Lung (tissue), 12 donors: ENCODE results near the gene KLF16. TPM values are rescaled to one million over a fixed set of nuclear protein-coding genes. Genes with fewer than 3 reads are reported as not detected.

Experiments
- ATAC-seq: fragments of 200-7000 bp; cut with Tn5 transposase; one replicate; pipeline ENCODE4 v1.9.1; 2020; ENCODE audit warnings: moderate number of reproducible peaks; ENCODE audit not compliant: insufficient read depth, low FRiP score
- DNase-seq, 3 donors: peaks; one replicate each; pipeline ENCODE4 v3.0.0-alpha.2; 2013 to 2017
- H3K27ac ChIP-seq, 2 donors: one replicate each; pipeline ENCODE4 v1.5.1; 2013; ENCODE audit warnings: mild to moderate bottlenecking in 2 of 2, moderate library complexity in 2 of 2, control low read depth in 1 of 2, inconsistent platforms in 1 of 2, low read depth in 1 of 2, low read length in 1 of 2
- H3K27me3 ChIP-seq, 3 donors: one replicate each; pipeline ENCODE4 v1.5.1; 2013; ENCODE audit warnings: low read length in 2 of 3; ENCODE audit not compliant: control insufficient read depth in 3 of 3, insufficient read depth in 3 of 3
- H3K36me3 ChIP-seq, 4 donors: one replicate each; pipeline ENCODE4 v1.5.1; 2013; ENCODE audit warnings: low read length in 4 of 4, mild to moderate bottlenecking in 1 of 4, moderate library complexity in 1 of 4; ENCODE audit not compliant: control insufficient read depth in 4 of 4, insufficient read depth in 4 of 4
- H3K4me1 ChIP-seq, 5 donors: one replicate each; pipeline ENCODE4 v1.5.1; 2013; ENCODE audit warnings: low read length in 5 of 5, mild to moderate bottlenecking in 2 of 5, moderate library complexity in 1 of 5; ENCODE audit not compliant: control insufficient read depth in 5 of 5, insufficient read depth in 5 of 5
- H3K4me3 ChIP-seq: one replicate; pipeline ENCODE4 v1.5.1; 2013; ENCODE audit warnings: mild to moderate bottlenecking, control low read depth, moderate library complexity
- H3K9ac ChIP-seq, 2 donors: one replicate each; pipeline ENCODE4 v1.5.1; 2013; ENCODE audit warnings: low read length in 2 of 2, control low read depth in 1 of 2; ENCODE audit not compliant: insufficient read depth in 1 of 2
- H3K9me3 ChIP-seq, 4 donors: one replicate each; pipeline ENCODE4 v1.5.1; 2013; ENCODE audit warnings: low read length in 3 of 4, mild to moderate bottlenecking in 1 of 4, moderate library complexity in 1 of 4; ENCODE audit not compliant: control insufficient read depth in 4 of 4, insufficient read depth in 3 of 4
- WGBS, 2 donors: extraction: QIAGEN DNeasy Blood & Tissue Kit; methylation state at CpG; one replicate each; pipeline ENCODE4 v1.1.7; 2013; 5-methylcytosine and 5-hydroxymethylcytosine counted together
- polyA plus RNA-seq, 2 donors: library from polyadenylated mRNA; stranded (reverse); fragments of 200-250 nt; gene quantifications; one replicate each; pipeline ENCODE4 v1.2.1, GENCODE V29; 2013
- total RNA-seq, 2 donors: library from RNA; depleted of rRNA in 1 of 2; stranded (reverse); fragments of >200 nt in 1 of 2; gene quantifications; one replicate each; pipeline ENCODE4 v1.2.1, GENCODE V29; 2014 to 2021
- TF ChIP-seq, protein P1 (sequence below): IDR thresholded peaks from 2 replicates; pipeline ENCODE4 v1.5.1; 2012; ENCODE audit warnings: mild to moderate bottlenecking; ENCODE audit errors: control extremely low read depth, extremely low read depth
- donor health status: control.
- donor health status: control.
- donor health status: Bipolar disorder and iron deficiency.
- donor health status: healthy.
- donor health status: DM: yes; HTN: yes; CAD: no.

The KLF16 gene
- total and polyA plus RNA-seq, 4 donors = 3.3 to 25.6 (median 15.8) TPM

DNA sequence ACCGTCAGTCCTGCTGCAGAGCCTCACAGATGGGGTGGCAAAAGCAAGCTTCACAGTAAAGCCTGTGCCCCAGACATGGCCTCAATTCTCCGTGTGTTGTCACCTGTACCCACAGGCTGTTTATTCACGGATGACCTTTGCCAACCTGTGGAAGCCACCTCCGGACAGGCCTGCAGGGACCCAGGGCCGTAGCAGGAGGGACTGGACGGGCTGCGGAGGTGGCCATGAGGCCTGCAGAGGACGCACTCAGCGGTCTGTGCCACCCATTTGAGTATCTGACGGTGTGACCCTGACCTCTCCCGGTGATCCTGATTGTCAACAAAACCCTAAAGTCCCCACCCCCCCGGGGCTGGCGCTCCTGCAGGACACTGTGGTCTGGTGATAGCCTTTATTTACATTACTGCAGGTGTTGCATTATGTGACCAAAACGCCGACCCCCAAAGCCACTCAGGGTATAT, 7.8 kb upstream of the KLF16 start:
- no peaks in the 10 kb centered on the region for H3K9me3 ChIP-seq
- ATAC-seq (no peak), DNase-seq (peak in 1 of 3 donors; percentile 10)
- no peak overlapping the region for H3K4me3 ChIP-seq
- H3K27me3 ChIP-seq = no peaks in the 10 kb centered on the region
- H3K36me3 ChIP-seq = peaks cover 0 to 19% (median 0%) of the 10 kb centered on the region in 4 donors
- no peak overlapping the region for H3K9ac ChIP-seq
- 78 to 82% methylated on average over 15 of the region's 15 CpGs for WGBS, 2 donors
- TF ChIP-seq, protein P1, sequence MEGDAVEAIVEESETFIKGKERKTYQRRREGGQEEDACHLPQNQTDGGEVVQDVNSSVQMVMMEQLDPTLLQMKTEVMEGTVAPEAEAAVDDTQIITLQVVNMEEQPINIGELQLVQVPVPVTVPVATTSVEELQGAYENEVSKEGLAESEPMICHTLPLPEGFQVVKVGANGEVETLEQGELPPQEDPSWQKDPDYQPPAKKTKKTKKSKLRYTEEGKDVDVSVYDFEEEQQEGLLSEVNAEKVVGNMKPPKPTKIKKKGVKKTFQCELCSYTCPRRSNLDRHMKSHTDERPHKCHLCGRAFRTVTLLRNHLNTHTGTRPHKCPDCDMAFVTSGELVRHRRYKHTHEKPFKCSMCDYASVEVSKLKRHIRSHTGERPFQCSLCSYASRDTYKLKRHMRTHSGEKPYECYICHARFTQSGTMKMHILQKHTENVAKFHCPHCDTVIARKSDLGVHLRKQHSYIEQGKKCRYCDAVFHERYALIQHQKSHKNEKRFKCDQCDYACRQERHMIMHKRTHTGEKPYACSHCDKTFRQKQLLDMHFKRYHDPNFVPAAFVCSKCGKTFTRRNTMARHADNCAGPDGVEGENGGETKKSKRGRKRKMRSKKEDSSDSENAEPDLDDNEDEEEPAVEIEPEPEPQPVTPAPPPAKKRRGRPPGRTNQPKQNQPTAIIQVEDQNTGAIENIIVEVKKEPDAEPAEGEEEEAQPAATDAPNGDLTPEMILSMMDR = no peak
- peaks cover 3 to 27% (median 12%) of the 10 kb centered on the region in 5 donors for H3K4me1 ChIP-seq
- no peak overlapping the region for H3K27ac ChIP-seq

DNA sequence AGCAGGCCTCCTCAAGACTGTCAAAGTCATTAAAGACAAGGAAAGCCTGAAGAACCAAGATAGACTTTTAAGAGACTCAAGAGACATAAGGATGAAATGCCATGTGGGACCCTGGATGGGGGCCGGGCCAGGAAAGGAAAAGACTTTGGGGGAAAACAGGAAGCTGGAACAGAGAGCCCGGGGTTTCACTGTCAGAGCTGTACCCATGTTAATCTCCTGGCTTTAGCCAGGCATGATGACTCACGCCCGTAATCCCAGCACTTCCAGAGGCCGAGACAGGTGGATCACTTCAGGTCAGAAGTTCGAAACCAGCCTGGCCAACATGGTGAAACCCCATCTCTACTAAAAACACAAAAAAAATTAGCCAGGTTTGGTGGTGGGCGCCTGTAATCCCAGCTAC, 5.6 kb upstream of the KLF16 start:
- Histone ChIP-seq H3K4me3 (no peak overlapping the region), H3K4me1 (peaks cover under 1 to 18% (median 12%) of the 10 kb centered on the region in 5 donors), H3K9me3 (no peaks in the 10 kb centered on the region), H3K36me3 (peaks cover 0 to 19% (median 0%) of the 10 kb centered on the region in 4 donors), H3K27ac (no peak overlapping the region), H3K27me3 (no peaks in the 10 kb centered on the region), H3K9ac (no peak overlapping the region)
- ATAC-seq = no peak
- TF ChIP-seq, protein P1 = no peak
- no peak for DNase-seq
- WGBS, 2 donors = 81 to 83% methylated on average over 7 of the region's 7 CpGs

- H3K27ac ChIP-seq = no peak overlapping the region
- no peak overlapping the region for H3K9ac ChIP-seq
- H3K27me3 ChIP-seq = no peaks in the 10 kb centered on the region
- peaks cover 0 to 8% (median 0%) of the 10 kb centered on the region in 4 donors for H3K36me3 ChIP-seq
- H3K4me3 ChIP-seq = no peak overlapping the region
- TF ChIP-seq, protein P1 = no peak
- H3K9me3 ChIP-seq = no peaks in the 10 kb centered on the region
- peaks cover 0 to 8% (median 4%) of the 10 kb centered on the region in 5 donors for H3K4me1 ChIP-seq
- DNase-seq = no peak
- ATAC-seq = no peak
- WGBS, 2 donors = 95 to 96% methylated on average over 9 of the region's 9 CpGs
These were observed 4.0 kb upstream of the KLF16 start for GRCh38 chr19:1867349-1867724.
